Neural progenitor cell (in vitro differentiated cells): ENCODE data around the gene STC2. TPM values are rescaled to one million over a fixed set of nuclear protein-coding genes. Genes with fewer than 3 reads are reported as not detected.

Experiments used
- DNase-seq: peaks from one replicate; pipeline ENCODE4 v3.0.0-alpha.2; 2016; ENCODE audit warnings: low spot score
- H2AFZ ChIP-seq: fragments of 200-600 bp; sonication (generic); replicated peaks from 2 replicates; pipeline ENCODE4 v1.6.1; 2016; ENCODE audit warnings: antibody characterized with exemption
- H3F3A ChIP-seq: fragments of 200-600 bp; sonication (generic); 2 replicates; pipeline ENCODE4 v1.6.1; 2016; ENCODE audit warnings: antibody characterized with exemption, low read depth
- H3K27ac ChIP-seq: fragments of 200-600 bp; sonication (generic); 2 replicates; pipeline ENCODE4 v1.5.1; 2016; ENCODE audit warnings: mild to moderate bottlenecking
- H3K27me3 ChIP-seq: fragments of 200-600 bp; sonication (generic); 2 replicates; pipeline ENCODE4 v1.6.1; 2016; ENCODE audit warnings: mild to moderate bottlenecking, moderate library complexity
- H3K36me3 ChIP-seq: fragments of 200-600 bp; sonication (generic); 2 replicates; pipeline ENCODE4 v1.5.1; 2016
- H3K4me1 ChIP-seq: fragments of 200-600 bp; sonication (generic); 2 replicates; pipeline ENCODE4 v1.6.1; 2016; ENCODE audit warnings: mixed run types
- H3K4me2 ChIP-seq: fragments of 200-600 bp; sonication (generic); 2 replicates; pipeline ENCODE4 v1.6.1; 2016
- H3K4me3 ChIP-seq: fragments of 200-600 bp; sonication (generic); 2 replicates; pipeline ENCODE4 v1.5.1; 2016
- H3K79me2 ChIP-seq: fragments of 200-600 bp; sonication (generic); 2 replicates; pipeline ENCODE4 v1.6.1; 2016; ENCODE audit warnings: low read depth
- H3K9ac ChIP-seq: fragments of 200-600 bp; sonication (generic); 2 replicates; pipeline ENCODE4 v1.6.1; 2016
- H3K9me3 ChIP-seq: fragments of 200-600 bp; sonication (generic); 2 replicates; pipeline ENCODE4 v1.5.1; 2016; ENCODE audit warnings: low read depth
- H4K20me1 ChIP-seq: fragments of 200-600 bp; sonication (generic); 2 replicates; pipeline ENCODE4 v1.6.1; 2016; ENCODE audit warnings: low read depth
- H3K27ac Mint-ChIP-seq: 3 replicates; pipeline ENCODE4 v1.8.0; 2021; ENCODE audit warnings: mixed read lengths
- H3K27me3 Mint-ChIP-seq: 2 replicates; pipeline ENCODE4 v1.8.0; 2022; ENCODE audit warnings: low read depth, mild to moderate bottlenecking, inconsistent platforms, moderate library complexity, mixed read lengths; ENCODE audit not compliant: insufficient read depth
- H3K36me3 Mint-ChIP-seq: 3 replicates; pipeline ENCODE4 v1.8.0; 2021; ENCODE audit warnings: mixed read lengths
- H3K4me1 Mint-ChIP-seq: 3 replicates; pipeline ENCODE4 v1.8.0; 2021; ENCODE audit warnings: mixed read lengths
- H3K4me3 Mint-ChIP-seq: 3 replicates; pipeline ENCODE4 v1.8.0; 2021; ENCODE audit warnings: mild to moderate bottlenecking, moderate library complexity, mixed read lengths
- H3K9me3 Mint-ChIP-seq: 3 replicates; pipeline ENCODE4 v1.8.0; 2020; ENCODE audit warnings: mixed read lengths
- EZH2 ChIP-seq: fragments of 200-600 bp; sonication (generic); IDR thresholded peaks from 2 replicates; pipeline ENCODE4 v1.6.1; 2017; ENCODE audit warnings: antibody characterized with exemption, mild to moderate bottlenecking, moderate library complexity
- EZH2phosphoT487 ChIP-seq: fragments of 200-600 bp; sonication (generic); IDR thresholded peaks from 2 replicates; pipeline ENCODE4 v1.6.1; 2017; ENCODE audit warnings: antibody characterized with exemption
- total RNA-seq: library from RNA; depleted of rRNA; stranded (reverse); fragments of >200 nt; gene quantifications from 2 replicates; pipeline ENCODE4 v1.2.3, GENCODE V29; 2015; ENCODE audit warnings: low replicate concordance
- TF ChIP-seq, protein P1 (sequence below): fragments of 200-600 bp; sonication (generic); IDR thresholded peaks from 2 replicates; pipeline ENCODE4 v1.5.1; 2017; ENCODE audit warnings: antibody characterized with exemption, mild to moderate bottlenecking

The STC2 gene
- total RNA-seq, 1 donor from 2014 or later = 25.3 TPM

DNA sequence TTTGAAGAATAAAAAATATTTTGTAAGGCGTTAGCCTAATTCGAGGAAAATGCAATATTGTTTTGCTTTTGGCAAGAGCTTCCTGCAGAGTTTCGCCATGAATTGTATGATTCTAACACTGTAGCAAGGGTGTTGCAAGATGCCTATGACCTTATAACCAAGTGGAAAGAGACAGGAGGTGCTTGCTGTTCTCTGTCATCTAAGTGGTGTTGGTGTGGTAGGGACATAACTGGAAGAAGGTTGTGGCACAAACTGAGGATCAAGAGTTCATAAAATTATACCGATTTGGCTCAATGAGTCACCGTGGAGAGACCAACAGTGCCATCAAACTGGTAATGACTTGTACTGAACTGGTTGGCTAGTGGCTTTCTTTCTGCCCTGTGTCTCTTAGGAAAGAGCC lies 6.3 kb downstream of the STC2 start:
- no peak overlapping the region for H3K27ac Mint-ChIP-seq
- H3K36me3 Mint-ChIP-seq = peaks cover 23% of the 10 kb centered on the region

DNA sequence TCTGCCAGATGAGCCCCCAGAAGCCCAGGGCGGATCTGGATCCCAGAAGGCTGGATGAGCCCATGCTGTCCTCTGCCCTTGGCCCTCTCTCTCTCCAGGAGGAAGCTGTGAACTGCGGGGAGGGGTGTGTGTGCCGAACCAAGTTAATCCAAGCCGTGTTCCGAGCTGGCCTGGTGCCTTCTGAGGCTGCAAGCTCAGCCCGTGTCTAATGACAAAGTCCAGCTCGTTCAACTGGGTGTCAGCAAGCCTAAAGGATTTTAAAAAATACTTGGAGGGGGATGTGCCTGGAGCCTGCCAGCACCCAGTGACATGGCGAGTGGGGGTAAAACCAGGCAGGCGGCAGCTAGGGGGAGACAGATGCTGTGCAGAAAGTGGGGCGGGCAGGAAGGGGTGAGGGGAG lies 8.0 kb downstream of the STC2 start:
- H3K9me3 ChIP-seq = no peaks in the 10 kb centered on the region
- peaks cover 21% of the 10 kb centered on the region for H3K36me3 Mint-ChIP-seq
- H3K27ac Mint-ChIP-seq = peak overlapping the region; percentile 55
- H3K27me3 ChIP-seq = no peaks in the 10 kb centered on the region
- no peak overlapping the region for H3K4me3 Mint-ChIP-seq
- no peak overlapping the region for H3K4me2 ChIP-seq
- TF ChIP-seq, protein P1, sequence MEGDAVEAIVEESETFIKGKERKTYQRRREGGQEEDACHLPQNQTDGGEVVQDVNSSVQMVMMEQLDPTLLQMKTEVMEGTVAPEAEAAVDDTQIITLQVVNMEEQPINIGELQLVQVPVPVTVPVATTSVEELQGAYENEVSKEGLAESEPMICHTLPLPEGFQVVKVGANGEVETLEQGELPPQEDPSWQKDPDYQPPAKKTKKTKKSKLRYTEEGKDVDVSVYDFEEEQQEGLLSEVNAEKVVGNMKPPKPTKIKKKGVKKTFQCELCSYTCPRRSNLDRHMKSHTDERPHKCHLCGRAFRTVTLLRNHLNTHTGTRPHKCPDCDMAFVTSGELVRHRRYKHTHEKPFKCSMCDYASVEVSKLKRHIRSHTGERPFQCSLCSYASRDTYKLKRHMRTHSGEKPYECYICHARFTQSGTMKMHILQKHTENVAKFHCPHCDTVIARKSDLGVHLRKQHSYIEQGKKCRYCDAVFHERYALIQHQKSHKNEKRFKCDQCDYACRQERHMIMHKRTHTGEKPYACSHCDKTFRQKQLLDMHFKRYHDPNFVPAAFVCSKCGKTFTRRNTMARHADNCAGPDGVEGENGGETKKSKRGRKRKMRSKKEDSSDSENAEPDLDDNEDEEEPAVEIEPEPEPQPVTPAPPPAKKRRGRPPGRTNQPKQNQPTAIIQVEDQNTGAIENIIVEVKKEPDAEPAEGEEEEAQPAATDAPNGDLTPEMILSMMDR = peak; percentile 13
- no peak for TF ChIP-seq EZH2
- no peak for DNase-seq
- H3K27ac ChIP-seq = no peak overlapping the region
- H3K79me2 ChIP-seq = peaks cover 10% of the 10 kb centered on the region
- no peak overlapping the region for H3K9ac ChIP-seq
- H3K4me1 ChIP-seq = peaks cover 33% of the 10 kb centered on the region
- H4K20me1 ChIP-seq = peaks cover 23% of the 10 kb centered on the region
- H3K27me3 Mint-ChIP-seq = peaks cover 14% of the 10 kb centered on the region
- no peak overlapping the region for H3K4me3 ChIP-seq
- H3K9me3 Mint-ChIP-seq = no peaks in the 10 kb centered on the region
- no peak overlapping the region for H2AFZ ChIP-seq
- peaks cover 53% of the 10 kb centered on the region for H3K4me1 Mint-ChIP-seq
- H3F3A ChIP-seq = peaks cover 18% of the 10 kb centered on the region
- H3K36me3 ChIP-seq = no peaks in the 10 kb centered on the region

More for the DNA sequence above, 6.3 kb downstream of the STC2 start:
- H3K36me3 ChIP-seq = no peaks in the 10 kb centered on the region
- peaks cover 4% of the 10 kb centered on the region for H3F3A ChIP-seq
- no peak for TF ChIP-seq EZH2
- TF ChIP-seq, protein P1 = no peak
- TF ChIP-seq EZH2phosphoT487 = no peak
- H3K9ac ChIP-seq = no peak overlapping the region
- Mint-ChIP-seq H3K9me3 (no peaks in the 10 kb centered on the region), H3K27me3 (peaks cover 27% of the 10 kb centered on the region), H3K4me3 (no peak overlapping the region), H3K4me1 (peaks cover 47% of the 10 kb centered on the region)
- H3K79me2 ChIP-seq = peaks cover 26% of the 10 kb centered on the region
- H2AFZ ChIP-seq = no peak overlapping the region
- H3K4me2 ChIP-seq = no peak overlapping the region
- H3K27ac ChIP-seq = no peak overlapping the region
- no peak overlapping the region for H3K4me3 ChIP-seq
- no peak for DNase-seq
- H3K27me3 ChIP-seq = no peaks in the 10 kb centered on the region
- peaks cover 39% of the 10 kb centered on the region for H4K20me1 ChIP-seq
- H3K9me3 ChIP-seq = no peaks in the 10 kb centered on the region
- peaks cover 29% of the 10 kb centered on the region for H3K4me1 ChIP-seq

DNA sequence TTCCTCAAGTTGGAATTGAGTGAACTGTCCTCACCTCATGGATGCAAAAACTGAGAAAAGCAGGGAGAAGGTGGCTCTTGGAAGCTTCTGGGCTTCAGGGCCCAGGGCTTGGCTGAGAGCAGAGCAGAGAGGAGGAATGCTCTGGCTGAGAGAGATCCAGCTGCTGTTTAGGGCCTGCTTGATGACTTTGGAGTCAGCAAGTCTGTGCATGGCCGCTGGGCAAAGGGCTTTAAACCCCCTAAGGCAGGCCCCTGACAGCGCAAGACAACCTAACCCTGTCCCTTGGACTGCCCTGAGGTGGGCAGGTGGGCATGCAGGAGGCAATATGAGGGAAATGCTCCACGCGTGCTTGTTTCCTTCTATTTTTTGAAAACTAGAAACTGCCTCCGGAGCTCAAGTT lies 8.6 kb downstream of the STC2 start:
- no peak for DNase-seq
- Histone ChIP-seq H4K20me1 (peaks cover 17% of the 10 kb centered on the region), H3K27ac (no peak overlapping the region), H2AFZ (no peak overlapping the region), H3K36me3 (no peaks in the 10 kb centered on the region), H3K27me3 (no peaks in the 10 kb centered on the region), H3K4me3 (no peak overlapping the region), H3K9ac (no peak overlapping the region), H3K4me2 (no peak overlapping the region), H3K4me1 (peaks cover 33% of the 10 kb centered on the region), H3F3A (peaks cover 24% of the 10 kb centered on the region), H3K79me2 (peaks cover 3% of the 10 kb centered on the region), H3K9me3 (no peaks in the 10 kb centered on the region)
- TF ChIP-seq, protein P1 = no peak
- TF ChIP-seq EZH2 (no peak), EZH2phosphoT487 (no peak)
- no peak overlapping the region for H3K4me3 Mint-ChIP-seq
- H3K36me3 Mint-ChIP-seq = peaks cover 18% of the 10 kb centered on the region
- H3K27ac Mint-ChIP-seq = no peak overlapping the region
- no peaks in the 10 kb centered on the region for H3K9me3 Mint-ChIP-seq
- peaks cover 57% of the 10 kb centered on the region for H3K4me1 Mint-ChIP-seq
- H3K27me3 Mint-ChIP-seq = peaks cover 12% of the 10 kb centered on the region
